Neural progenitor cell (in vitro differentiated cells): ENCODE data around the gene CASP14. TPM values are rescaled to one million over a fixed set of nuclear protein-coding genes. Genes with fewer than 3 reads are reported as not detected.

ENCODE experiments used
- DNase-seq: peaks from one replicate; pipeline ENCODE4 v3.0.0-alpha.2; 2016; ENCODE audit warnings: low spot score
- H2AFZ ChIP-seq: fragments of 200-600 bp; sonication (generic); replicated peaks from 2 replicates; pipeline ENCODE4 v1.6.1; 2016; ENCODE audit warnings: antibody characterized with exemption
- H3F3A ChIP-seq: fragments of 200-600 bp; sonication (generic); 2 replicates; pipeline ENCODE4 v1.6.1; 2016; ENCODE audit warnings: antibody characterized with exemption, low read depth
- H3K27ac ChIP-seq: fragments of 200-600 bp; sonication (generic); 2 replicates; pipeline ENCODE4 v1.5.1; 2016; ENCODE audit warnings: mild to moderate bottlenecking
- H3K27me3 ChIP-seq: fragments of 200-600 bp; sonication (generic); 2 replicates; pipeline ENCODE4 v1.6.1; 2016; ENCODE audit warnings: mild to moderate bottlenecking, moderate library complexity
- H3K36me3 ChIP-seq: fragments of 200-600 bp; sonication (generic); 2 replicates; pipeline ENCODE4 v1.5.1; 2016
- H3K4me1 ChIP-seq: fragments of 200-600 bp; sonication (generic); 2 replicates; pipeline ENCODE4 v1.6.1; 2016; ENCODE audit warnings: mixed run types
- H3K4me2 ChIP-seq: fragments of 200-600 bp; sonication (generic); 2 replicates; pipeline ENCODE4 v1.6.1; 2016
- H3K4me3 ChIP-seq: fragments of 200-600 bp; sonication (generic); 2 replicates; pipeline ENCODE4 v1.5.1; 2016
- H3K79me2 ChIP-seq: fragments of 200-600 bp; sonication (generic); 2 replicates; pipeline ENCODE4 v1.6.1; 2016; ENCODE audit warnings: low read depth
- H3K9ac ChIP-seq: fragments of 200-600 bp; sonication (generic); 2 replicates; pipeline ENCODE4 v1.6.1; 2016
- H3K9me3 ChIP-seq: fragments of 200-600 bp; sonication (generic); 2 replicates; pipeline ENCODE4 v1.5.1; 2016; ENCODE audit warnings: low read depth
- H4K20me1 ChIP-seq: fragments of 200-600 bp; sonication (generic); 2 replicates; pipeline ENCODE4 v1.6.1; 2016; ENCODE audit warnings: low read depth
- H3K27ac Mint-ChIP-seq: 3 replicates; pipeline ENCODE4 v1.8.0; 2021; ENCODE audit warnings: mixed read lengths
- H3K27me3 Mint-ChIP-seq: 2 replicates; pipeline ENCODE4 v1.8.0; 2022; ENCODE audit warnings: low read depth, mild to moderate bottlenecking, inconsistent platforms, moderate library complexity, mixed read lengths; ENCODE audit not compliant: insufficient read depth
- H3K36me3 Mint-ChIP-seq: 3 replicates; pipeline ENCODE4 v1.8.0; 2021; ENCODE audit warnings: mixed read lengths
- H3K4me1 Mint-ChIP-seq: 3 replicates; pipeline ENCODE4 v1.8.0; 2021; ENCODE audit warnings: mixed read lengths
- H3K4me3 Mint-ChIP-seq: 3 replicates; pipeline ENCODE4 v1.8.0; 2021; ENCODE audit warnings: mild to moderate bottlenecking, moderate library complexity, mixed read lengths
- H3K9me3 Mint-ChIP-seq: 3 replicates; pipeline ENCODE4 v1.8.0; 2020; ENCODE audit warnings: mixed read lengths
- EZH2 ChIP-seq: fragments of 200-600 bp; sonication (generic); IDR thresholded peaks from 2 replicates; pipeline ENCODE4 v1.6.1; 2017; ENCODE audit warnings: antibody characterized with exemption, mild to moderate bottlenecking, moderate library complexity
- EZH2phosphoT487 ChIP-seq: fragments of 200-600 bp; sonication (generic); IDR thresholded peaks from 2 replicates; pipeline ENCODE4 v1.6.1; 2017; ENCODE audit warnings: antibody characterized with exemption
- total RNA-seq: library from RNA; depleted of rRNA; stranded (reverse); fragments of >200 nt; gene quantifications from 2 replicates; pipeline ENCODE4 v1.2.3, GENCODE V29; 2015; ENCODE audit warnings: low replicate concordance
- TF ChIP-seq, protein P1 (sequence below): fragments of 200-600 bp; sonication (generic); IDR thresholded peaks from 2 replicates; pipeline ENCODE4 v1.5.1; 2017; ENCODE audit warnings: antibody characterized with exemption, mild to moderate bottlenecking

CASP14 gene
- total RNA-seq, 1 donor from 2014 or later, result not detected

DNA sequence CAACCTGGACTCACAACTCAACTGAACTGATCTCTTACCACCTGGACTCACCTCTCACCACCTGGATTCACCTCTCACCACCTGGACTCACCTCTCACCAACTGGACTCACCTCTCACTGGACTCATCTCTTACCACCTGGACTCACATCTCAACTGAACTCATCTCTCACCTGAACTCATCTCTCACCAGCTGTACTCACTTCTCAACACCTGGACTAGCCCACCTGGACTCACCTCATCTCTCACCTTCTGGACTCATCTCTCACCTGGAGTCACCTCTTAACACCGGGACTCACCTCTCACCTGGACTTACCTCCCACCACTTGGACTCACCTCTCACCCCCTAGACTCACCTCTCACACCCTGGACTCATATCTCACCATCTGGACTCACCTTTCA, 7.3 kb upstream of the CASP14 start:
- Histone ChIP-seq H4K20me1 (no peaks in the 10 kb centered on the region), H3K9me3 (no peaks in the 10 kb centered on the region), H2AFZ (no peak overlapping the region), H3K27me3 (no peaks in the 10 kb centered on the region), H3K9ac (no peak overlapping the region), H3K27ac (no peak overlapping the region), H3F3A (no peaks in the 10 kb centered on the region), H3K4me3 (no peak overlapping the region), H3K79me2 (no peaks in the 10 kb centered on the region), H3K36me3 (no peaks in the 10 kb centered on the region), H3K4me2 (no peak overlapping the region), H3K4me1 (no peaks in the 10 kb centered on the region)
- Mint-ChIP-seq H3K9me3 (no peaks in the 10 kb centered on the region), H3K36me3 (no peaks in the 10 kb centered on the region), H3K4me3 (no peak overlapping the region), H3K4me1 (peaks cover 3% of the 10 kb centered on the region), H3K27me3 (peaks cover 2% of the 10 kb centered on the region), H3K27ac (no peak overlapping the region)
- TF ChIP-seq EZH2phosphoT487, result no peak
- no peak for DNase-seq

DNA sequence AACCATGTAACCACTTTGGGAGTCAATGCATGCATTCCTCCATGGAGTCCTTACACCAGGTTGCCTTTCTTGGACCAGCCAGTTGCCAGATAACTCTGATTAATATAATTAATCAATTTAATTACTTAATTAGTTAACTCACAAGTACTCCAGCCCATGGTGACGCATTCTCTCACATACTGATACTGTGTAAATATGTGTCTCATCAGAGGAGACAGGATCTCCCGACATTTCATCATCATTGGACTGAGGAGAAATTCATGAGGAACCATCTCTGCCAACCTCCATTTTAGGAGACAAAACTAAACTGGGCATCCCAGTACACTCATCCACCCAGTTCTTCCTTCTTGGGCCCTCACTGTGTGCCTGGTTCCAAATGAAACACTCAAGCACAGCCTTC, 6.5 kb upstream of the CASP14 start:
- Mint-ChIP-seq H3K27ac (no peak overlapping the region), H3K27me3 (peaks cover 2% of the 10 kb centered on the region)
- TF ChIP-seq, protein P1, sequence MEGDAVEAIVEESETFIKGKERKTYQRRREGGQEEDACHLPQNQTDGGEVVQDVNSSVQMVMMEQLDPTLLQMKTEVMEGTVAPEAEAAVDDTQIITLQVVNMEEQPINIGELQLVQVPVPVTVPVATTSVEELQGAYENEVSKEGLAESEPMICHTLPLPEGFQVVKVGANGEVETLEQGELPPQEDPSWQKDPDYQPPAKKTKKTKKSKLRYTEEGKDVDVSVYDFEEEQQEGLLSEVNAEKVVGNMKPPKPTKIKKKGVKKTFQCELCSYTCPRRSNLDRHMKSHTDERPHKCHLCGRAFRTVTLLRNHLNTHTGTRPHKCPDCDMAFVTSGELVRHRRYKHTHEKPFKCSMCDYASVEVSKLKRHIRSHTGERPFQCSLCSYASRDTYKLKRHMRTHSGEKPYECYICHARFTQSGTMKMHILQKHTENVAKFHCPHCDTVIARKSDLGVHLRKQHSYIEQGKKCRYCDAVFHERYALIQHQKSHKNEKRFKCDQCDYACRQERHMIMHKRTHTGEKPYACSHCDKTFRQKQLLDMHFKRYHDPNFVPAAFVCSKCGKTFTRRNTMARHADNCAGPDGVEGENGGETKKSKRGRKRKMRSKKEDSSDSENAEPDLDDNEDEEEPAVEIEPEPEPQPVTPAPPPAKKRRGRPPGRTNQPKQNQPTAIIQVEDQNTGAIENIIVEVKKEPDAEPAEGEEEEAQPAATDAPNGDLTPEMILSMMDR, result no peak
- TF ChIP-seq EZH2phosphoT487 (no peak), EZH2 (no peak)

DNA sequence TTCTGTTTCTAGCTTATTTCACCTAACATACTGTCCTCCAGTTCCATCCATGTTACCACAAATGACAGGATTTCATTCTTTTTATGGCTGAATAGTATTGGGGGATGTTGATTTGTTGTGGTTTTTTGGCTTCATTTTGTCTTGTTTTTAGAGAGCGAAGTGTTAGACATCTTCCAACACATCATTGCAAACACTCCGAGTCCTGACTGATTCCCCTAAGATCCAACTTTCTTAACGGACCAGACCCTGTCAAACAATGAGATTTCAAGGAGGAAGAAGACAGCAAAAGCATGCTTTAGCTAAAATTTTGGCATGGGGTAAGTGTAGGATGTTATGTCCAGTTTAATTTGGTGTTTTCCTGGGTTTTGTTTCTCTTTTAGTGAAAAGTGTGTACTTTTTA, 3.8 kb upstream of the CASP14 start:
- no peak for DNase-seq
- no peak overlapping the region for H3K4me2 ChIP-seq
- no peaks in the 10 kb centered on the region for H3K9me3 ChIP-seq
- H3K4me3 Mint-ChIP-seq, result no peak overlapping the region
- no peaks in the 10 kb centered on the region for H3K9me3 Mint-ChIP-seq
- no peak overlapping the region for H3K27ac ChIP-seq
- no peak for TF ChIP-seq EZH2
- no peak for TF ChIP-seq EZH2phosphoT487
- TF ChIP-seq, protein P1, result no peak
- H4K20me1 ChIP-seq, result no peaks in the 10 kb centered on the region
- H3K27ac Mint-ChIP-seq, result no peak overlapping the region
- H3K27me3 Mint-ChIP-seq, result peaks cover 5% of the 10 kb centered on the region
- no peaks in the 10 kb centered on the region for H3K36me3 ChIP-seq
- no peaks in the 10 kb centered on the region for H3K4me1 ChIP-seq
- H3K4me3 ChIP-seq, result no peak overlapping the region
- no peak overlapping the region for H3K9ac ChIP-seq
- H3K79me2 ChIP-seq, result no peaks in the 10 kb centered on the region
- H3K36me3 Mint-ChIP-seq, result no peaks in the 10 kb centered on the region
- no peaks in the 10 kb centered on the region for H3F3A ChIP-seq
- H3K4me1 Mint-ChIP-seq, result no peaks in the 10 kb centered on the region
- H3K27me3 ChIP-seq, result no peaks in the 10 kb centered on the region
- H2AFZ ChIP-seq, result no peak overlapping the region

More for the DNA sequence above, 6.5 kb upstream of the CASP14 start:
- H3K27ac ChIP-seq, result no peak overlapping the region
- H3K9me3 Mint-ChIP-seq, result no peaks in the 10 kb centered on the region
- H3K9me3 ChIP-seq, result no peaks in the 10 kb centered on the region
- H3K27me3 ChIP-seq, result no peaks in the 10 kb centered on the region
- H3K36me3 Mint-ChIP-seq, result no peaks in the 10 kb centered on the region
- H3K4me3 ChIP-seq, result no peak overlapping the region
- H3K4me1 ChIP-seq, result no peaks in the 10 kb centered on the region
- no peaks in the 10 kb centered on the region for H3F3A ChIP-seq
- no peaks in the 10 kb centered on the region for H3K36me3 ChIP-seq
- no peak overlapping the region for H2AFZ ChIP-seq
- no peaks in the 10 kb centered on the region for H3K79me2 ChIP-seq
- H4K20me1 ChIP-seq, result no peaks in the 10 kb centered on the region
- H3K4me3 Mint-ChIP-seq, result no peak overlapping the region
- peaks cover 3% of the 10 kb centered on the region for H3K4me1 Mint-ChIP-seq
- no peak for DNase-seq
- H3K9ac ChIP-seq, result no peak overlapping the region
- no peak overlapping the region for H3K4me2 ChIP-seq

DNA sequence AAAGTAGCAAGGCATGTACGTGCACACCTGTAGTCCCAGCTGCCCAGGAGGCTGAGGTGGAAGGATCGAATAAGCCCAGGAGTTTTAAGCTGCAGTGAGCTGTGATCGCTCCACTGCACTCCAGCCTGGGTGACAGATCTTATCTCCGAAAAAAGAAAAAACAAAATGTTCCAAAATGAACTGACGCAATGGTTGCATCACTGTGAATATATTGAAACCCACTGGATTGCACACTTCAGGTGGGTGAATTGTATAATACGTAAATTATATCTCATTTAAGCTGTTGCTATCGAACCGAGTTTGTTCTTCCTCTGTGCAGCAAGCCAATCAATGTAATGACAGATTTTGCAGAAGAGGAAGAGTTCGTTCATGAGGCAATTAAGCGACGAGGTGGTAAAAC, 1.6 kb upstream of the CASP14 start:
- Histone ChIP-seq H3K27ac (no peak overlapping the region), H3K4me1 (no peaks in the 10 kb centered on the region), H3K4me3 (no peak overlapping the region), H3K36me3 (no peaks in the 10 kb centered on the region), H2AFZ (no peak overlapping the region), H3K4me2 (no peak overlapping the region), H3F3A (no peaks in the 10 kb centered on the region), H3K27me3 (no peaks in the 10 kb centered on the region), H3K9ac (no peak overlapping the region), H3K79me2 (no peaks in the 10 kb centered on the region), H4K20me1 (no peaks in the 10 kb centered on the region), H3K9me3 (no peaks in the 10 kb centered on the region)
- DNase-seq, result no peak
- Mint-ChIP-seq H3K4me3 (no peak overlapping the region), H3K27ac (no peak overlapping the region), H3K9me3 (no peaks in the 10 kb centered on the region), H3K4me1 (no peaks in the 10 kb centered on the region), H3K36me3 (no peaks in the 10 kb centered on the region), H3K27me3 (peaks cover 12% of the 10 kb centered on the region)
- TF ChIP-seq EZH2phosphoT487 (no peak), EZH2 (no peak)
- TF ChIP-seq, protein P1, result no peak
